Measurements from ENCODE around the gene B3GNT8. TPM values are rescaled to one million over a fixed set of nuclear protein-coding genes. Genes with fewer than 3 reads are reported as not detected.
A peak's percentile ranks its signal among the peaks of the same experiment; 100 is the strongest.
"Not testable (repeated sequence)": the region's sequence is repeated elsewhere in the genome, so short reads cannot be mapped to it uniquely, and the experiment has no call there.

B3GNT8 gene
- total RNA-seq, 1 donor from 2014 or later, result 0.37 TPM

DNA sequence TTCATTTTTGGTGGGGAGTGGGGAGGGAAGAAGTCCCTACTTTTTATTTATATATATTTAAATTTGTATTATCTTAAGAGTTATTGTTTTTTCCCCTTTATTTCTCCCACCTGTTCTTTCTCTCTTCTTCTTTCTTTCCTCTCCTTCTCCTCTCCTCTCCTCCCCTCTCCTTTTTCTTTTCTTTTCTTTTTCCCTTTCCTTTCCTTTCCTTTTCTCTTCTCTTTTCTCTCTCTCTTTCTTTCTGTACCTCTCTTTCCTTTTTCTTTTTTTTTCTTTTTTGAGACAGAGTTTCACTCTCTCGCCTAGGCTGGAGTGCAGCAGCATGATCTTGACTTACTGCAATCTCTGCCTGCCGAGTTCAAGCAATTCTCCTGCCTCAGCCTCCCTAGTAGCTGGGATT lies 27.6 kb downstream of the B3GNT8 start:
- Mint-ChIP-seq H3K9me3 (no peaks in the 10 kb centered on the region), H3K4me3 (peak overlapping the region; percentile 68), H3K4me1 (peaks cover 39% of the 10 kb centered on the region), H3K27me3 (no peaks in the 10 kb centered on the region), H3K36me3 (ENCODE audit: low read depth) (peaks cover 15% of the 10 kb centered on the region), H3K27ac (peak overlapping the region; percentile 53)
- intact Hi-C loops (cut with micrococcal nuclease), result loop anchor here (5.0 kb wide), 1 partner anchor 787 kb away; no protein-coding TSS in a partner anchor
- DNase-seq, result no peak

DNA sequence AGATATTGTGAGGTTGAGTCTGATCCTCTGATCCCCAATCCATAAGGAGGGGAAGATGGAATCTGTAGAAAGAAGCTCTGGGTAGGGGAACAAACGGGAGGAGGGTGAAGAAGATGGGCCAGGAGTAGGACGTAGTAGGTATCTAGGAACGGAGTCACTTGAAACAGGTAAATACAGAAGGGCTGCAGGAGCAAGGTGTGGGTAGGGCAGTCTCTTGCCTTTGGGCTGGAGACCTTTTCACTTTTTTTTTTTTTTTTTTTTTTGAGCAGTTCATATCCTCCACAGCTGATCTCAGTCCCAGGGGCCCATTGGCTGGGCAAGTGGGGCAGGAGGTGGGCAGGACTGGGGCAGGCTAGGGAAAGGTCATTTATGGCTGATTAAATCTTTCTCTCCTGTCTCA lies 28.1 kb downstream of the B3GNT8 start:
- DNase-seq, result no peak
- Mint-ChIP-seq H3K27me3 (no peaks in the 10 kb centered on the region), H3K4me3 (peak overlapping the region; percentile 99), H3K27ac (no peak overlapping the region), H3K4me1 (peaks cover 39% of the 10 kb centered on the region), H3K36me3 (ENCODE audit: low read depth) (peaks cover 15% of the 10 kb centered on the region), H3K9me3 (no peaks in the 10 kb centered on the region)
- intact Hi-C loops (cut with micrococcal nuclease), result loop anchor here (5.0 kb wide), 1 partner anchor 787 kb away; no protein-coding TSS in a partner anchor

DNA sequence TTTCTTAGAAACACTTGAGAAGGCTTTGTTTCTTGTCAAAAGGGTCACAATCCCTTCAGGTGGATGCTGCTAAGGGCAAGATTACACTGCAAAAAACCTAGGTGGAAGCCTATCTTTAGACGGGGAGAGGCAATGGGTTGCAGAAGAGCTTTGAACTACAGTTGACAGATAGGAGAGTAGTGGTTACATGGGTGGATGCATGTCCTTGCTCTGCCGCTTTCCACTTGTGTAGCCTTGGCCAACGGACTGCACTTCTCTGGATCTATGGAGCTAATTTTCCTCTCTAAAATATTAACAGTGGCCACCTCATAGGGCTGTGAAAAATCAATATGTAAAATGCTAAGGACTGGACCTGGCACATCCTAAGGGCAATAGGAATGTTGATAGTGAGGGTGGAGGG lies 28.6 kb downstream of the B3GNT8 start:
- H3K4me3 Mint-ChIP-seq, result peak overlapping the region; percentile 99
- H3K4me1 Mint-ChIP-seq, result peaks cover 39% of the 10 kb centered on the region
- peaks cover 15% of the 10 kb centered on the region for H3K36me3 Mint-ChIP-seq (ENCODE audit: low read depth)
- intact Hi-C loops (cut with micrococcal nuclease), result loop anchor here (5.0 kb wide), 1 partner anchor 786 kb away; no protein-coding TSS in a partner anchor
- no peak for DNase-seq
- no peaks in the 10 kb centered on the region for H3K9me3 Mint-ChIP-seq
- no peak overlapping the region for H3K27ac Mint-ChIP-seq
- no peaks in the 10 kb centered on the region for H3K27me3 Mint-ChIP-seq

DNA sequence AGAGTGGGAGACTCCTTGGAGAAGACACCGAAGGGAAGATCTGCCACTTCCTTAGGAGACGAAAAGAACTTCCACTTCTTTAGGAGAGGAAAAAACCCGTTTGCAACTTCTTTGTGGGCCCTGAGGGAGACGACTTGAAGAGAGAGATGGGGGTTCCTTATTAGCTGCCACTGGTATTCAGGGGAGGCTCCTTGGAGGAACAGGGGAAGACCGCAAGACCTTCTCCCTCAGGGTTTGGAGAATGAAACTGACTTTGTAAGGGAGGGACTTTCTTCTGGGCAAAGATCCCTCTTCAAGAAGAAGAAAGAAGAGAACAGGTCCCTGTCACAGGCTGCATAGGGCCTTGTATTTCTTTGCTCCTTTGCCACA lies 29.1 kb downstream of the B3GNT8 start:
- H3K4me3 Mint-ChIP-seq, result peak overlapping the region; percentile 99
- H3K36me3 Mint-ChIP-seq (ENCODE audit: low read depth), result peaks cover 15% of the 10 kb centered on the region
- intact Hi-C loops (cut with micrococcal nuclease), result loop anchor here (5.0 kb wide), 1 partner anchor 786 kb away; no protein-coding TSS in a partner anchor
- H3K4me1 Mint-ChIP-seq, result peaks cover 39% of the 10 kb centered on the region
- H3K27ac Mint-ChIP-seq, result peak overlapping the region; percentile 100
- H3K9me3 Mint-ChIP-seq, result no peaks in the 10 kb centered on the region
- no peak for DNase-seq
- H3K27me3 Mint-ChIP-seq, result no peaks in the 10 kb centered on the region

DNA sequence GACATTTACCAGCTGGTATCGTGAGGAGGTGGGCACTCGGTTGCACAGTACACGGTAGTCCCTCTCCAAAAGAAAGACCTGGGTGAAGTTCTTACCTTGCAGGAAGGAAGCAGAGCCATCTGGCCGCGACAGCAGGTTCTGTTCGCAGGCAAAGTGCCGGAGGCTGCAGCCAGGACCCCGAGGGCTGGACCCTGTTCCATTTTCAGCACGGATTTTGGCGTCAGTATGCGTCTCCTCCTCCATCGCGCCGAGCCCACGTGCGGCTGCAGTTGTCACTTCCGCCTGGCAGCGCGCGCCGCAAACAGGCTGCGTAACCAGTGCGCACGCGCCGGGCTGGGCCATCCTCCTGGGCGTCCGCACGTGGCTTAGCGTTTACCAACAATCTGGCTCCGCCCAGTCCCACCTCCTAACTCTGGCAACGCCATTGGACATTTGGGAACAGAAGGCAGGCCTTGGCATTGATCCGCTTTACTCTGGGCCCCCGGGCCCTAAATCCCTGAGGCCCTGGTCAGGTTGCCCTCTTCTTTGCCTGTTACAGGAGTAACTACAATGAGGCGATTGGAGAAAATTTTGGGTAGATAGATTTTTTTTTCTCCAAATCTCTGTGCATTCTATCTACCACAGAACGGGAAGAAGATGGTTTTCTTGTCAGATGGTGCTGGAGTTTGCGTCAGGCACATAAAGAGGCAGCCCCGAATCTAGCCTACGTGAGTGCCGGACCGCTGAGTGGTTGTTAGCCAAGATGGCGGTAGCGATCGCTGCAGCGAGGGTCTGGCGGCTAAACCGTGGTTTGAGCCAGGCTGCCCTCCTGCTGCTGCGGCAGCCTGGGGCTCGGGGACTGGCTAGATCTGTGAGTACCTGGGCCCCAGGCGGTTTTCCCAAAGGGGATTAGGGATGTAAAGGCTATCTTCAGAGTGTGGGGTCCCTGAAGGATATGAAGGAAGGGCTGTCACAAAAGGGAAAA lies 29.8 kb downstream of the B3GNT8 start, which contains the start of the genes BCKDHA and EXOSC5:
BCKDHA (plus strand) TSS at position 733 of the 964 bp plus-strand sequence; CDS start at position 743, 10 bp downstream.
EXOSC5 (minus strand) TSS at position 274 of the 964 bp plus-strand sequence; CDS start at position 243, 31 bp downstream.
- no peaks in the 10 kb centered on the region for H3K9me3 Mint-ChIP-seq
- H3K4me3 Mint-ChIP-seq, result peak within 1 kb of the TSS; percentile 99
- intact Hi-C loops (cut with micrococcal nuclease), result loop anchor here (1.0 to 5.0 kb wide), 5 partner anchors 33 to 785 kb away; partner anchors contain the start of genes B9D2, DMAC2 and HNRNPUL1
- peak within 1 kb of the TSS; percentile 100 for H3K27ac Mint-ChIP-seq
- DNase-seq, result peak; percentile 100
- peaks cover 17% of the 10 kb centered on the region for H3K36me3 Mint-ChIP-seq (ENCODE audit: low read depth)
- peaks cover 39% of the 10 kb centered on the region for H3K4me1 Mint-ChIP-seq
- H3K27me3 Mint-ChIP-seq, result no peaks in the 10 kb centered on the region

DNA sequence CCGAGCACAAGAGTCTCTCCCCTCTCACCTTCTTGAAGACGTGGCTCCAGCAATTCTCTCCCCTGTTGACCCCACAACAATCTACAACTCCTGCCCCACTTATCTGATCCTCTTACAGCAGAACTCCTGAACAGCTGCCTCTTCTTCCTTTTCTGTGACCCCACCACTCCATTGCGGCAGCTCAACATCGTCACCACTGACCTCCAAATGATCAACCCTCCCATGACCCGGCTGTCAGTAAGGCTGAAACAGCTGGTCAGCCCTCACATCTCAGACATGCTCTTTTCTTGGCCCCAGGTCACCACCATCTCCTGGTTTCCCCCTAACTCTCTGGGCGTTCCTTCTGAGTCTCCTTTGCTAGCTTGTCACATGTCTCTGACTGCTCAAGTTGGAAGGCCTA lies 31.8 kb downstream of the B3GNT8 start:
- Mint-ChIP-seq H3K27ac (peak overlapping the region; percentile 10), H3K27me3 (no peaks in the 10 kb centered on the region), H3K4me3 (peak overlapping the region; percentile 99), H3K4me1 (peaks cover 36% of the 10 kb centered on the region), H3K9me3 (no peaks in the 10 kb centered on the region), H3K36me3 (ENCODE audit: low read depth) (peaks cover 25% of the 10 kb centered on the region)
- DNase-seq, result no peak
- intact Hi-C loops (cut with micrococcal nuclease), result loop anchor here (5.0 kb wide), 1 partner anchor 783 kb away; no protein-coding TSS in a partner anchor

DNA sequence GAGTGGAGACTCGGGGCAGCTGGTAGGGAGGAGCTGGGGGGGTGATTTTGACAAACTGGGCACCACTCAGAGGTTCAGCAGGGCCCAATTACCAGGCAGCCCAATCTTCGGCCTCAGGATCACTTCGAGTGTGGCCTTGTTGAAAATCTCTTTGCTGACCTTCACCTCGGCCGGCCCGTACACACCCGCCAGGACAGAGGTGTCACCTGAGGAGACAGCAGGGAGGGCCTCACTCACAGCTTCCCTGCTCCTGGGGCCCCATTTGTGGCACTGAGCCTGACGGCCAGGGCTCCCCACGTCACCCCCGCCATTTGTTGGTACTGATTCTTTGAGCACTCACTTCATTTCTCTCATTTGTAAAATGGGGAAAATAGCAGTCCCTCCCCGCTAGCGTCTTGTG lies 34.4 kb downstream of the B3GNT8 start:
- H3K4me1 Mint-ChIP-seq, result peaks cover 19% of the 10 kb centered on the region
- no peak for DNase-seq
- H3K4me3 Mint-ChIP-seq, result no peak overlapping the region
- peaks cover 32% of the 10 kb centered on the region for H3K36me3 Mint-ChIP-seq (ENCODE audit: low read depth)
- no peak overlapping the region for H3K27ac Mint-ChIP-seq
- H3K27me3 Mint-ChIP-seq, result no peaks in the 10 kb centered on the region
- intact Hi-C loops (cut with micrococcal nuclease), result no loop called here
- H3K9me3 Mint-ChIP-seq, result no peaks in the 10 kb centered on the region

DNA sequence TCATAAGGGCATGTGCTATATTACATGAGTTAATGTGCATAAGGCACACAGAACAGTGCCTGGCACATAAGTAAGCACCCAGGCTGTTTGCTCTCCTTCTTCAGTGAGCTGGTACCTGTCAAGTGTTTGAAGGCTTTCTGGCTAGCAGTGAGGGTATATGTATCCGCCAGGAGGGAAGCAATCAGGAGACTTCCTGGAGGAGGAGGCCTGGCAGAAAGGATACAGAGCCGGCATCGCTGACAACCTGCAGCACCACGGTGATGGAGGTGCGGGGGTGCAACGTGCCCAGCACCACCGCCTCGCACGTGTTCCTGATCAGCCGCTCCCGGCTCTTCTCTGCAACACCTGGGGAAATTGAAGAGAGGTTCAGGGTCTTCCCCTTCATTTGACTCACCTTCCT lies 35.6 kb downstream of the B3GNT8 start:
- intact Hi-C loops (cut with micrococcal nuclease), result no loop called here
- H3K27ac Mint-ChIP-seq, result no peak overlapping the region
- peaks cover 11% of the 10 kb centered on the region for H3K4me1 Mint-ChIP-seq

DNA sequence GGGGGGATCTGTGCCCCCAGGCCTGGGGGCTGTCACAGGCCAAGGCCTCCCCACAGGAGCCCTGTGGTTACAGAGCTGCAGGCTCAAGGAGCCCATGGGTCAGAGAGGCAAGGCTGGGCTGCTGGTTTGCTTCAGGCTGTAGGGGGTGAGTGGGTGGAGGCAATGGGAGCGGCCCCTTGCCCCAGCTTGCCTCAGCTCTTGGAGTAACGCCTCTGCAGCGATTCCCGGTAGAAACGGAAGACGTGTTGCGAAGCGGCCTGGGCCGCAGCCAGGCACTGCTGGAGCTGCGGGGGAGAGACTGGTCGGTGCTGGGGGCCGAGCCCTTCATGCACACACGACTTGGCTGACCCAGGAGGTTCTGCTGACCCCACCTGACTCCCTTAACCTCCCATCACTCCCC lies 40.7 kb downstream of the B3GNT8 start:
- no peaks in the 10 kb centered on the region for H3K4me1 Mint-ChIP-seq
- no peaks in the 10 kb centered on the region for H3K27me3 Mint-ChIP-seq
- H3K27ac Mint-ChIP-seq, result no peak overlapping the region
- intact Hi-C loops (cut with micrococcal nuclease), result no loop called here
- H3K4me3 Mint-ChIP-seq, result no peak overlapping the region
- H3K36me3 Mint-ChIP-seq (ENCODE audit: low read depth), result peaks cover 23% of the 10 kb centered on the region
- no peak for DNase-seq
- H3K9me3 Mint-ChIP-seq, result no peaks in the 10 kb centered on the region

More for the DNA sequence above, 35.6 kb downstream of the B3GNT8 start:
- Mint-ChIP-seq H3K9me3 (no peaks in the 10 kb centered on the region), H3K27me3 (no peaks in the 10 kb centered on the region), H3K36me3 (ENCODE audit: low read depth) (peaks cover 27% of the 10 kb centered on the region), H3K4me3 (no peak overlapping the region)
- no peak for DNase-seq

DNA sequence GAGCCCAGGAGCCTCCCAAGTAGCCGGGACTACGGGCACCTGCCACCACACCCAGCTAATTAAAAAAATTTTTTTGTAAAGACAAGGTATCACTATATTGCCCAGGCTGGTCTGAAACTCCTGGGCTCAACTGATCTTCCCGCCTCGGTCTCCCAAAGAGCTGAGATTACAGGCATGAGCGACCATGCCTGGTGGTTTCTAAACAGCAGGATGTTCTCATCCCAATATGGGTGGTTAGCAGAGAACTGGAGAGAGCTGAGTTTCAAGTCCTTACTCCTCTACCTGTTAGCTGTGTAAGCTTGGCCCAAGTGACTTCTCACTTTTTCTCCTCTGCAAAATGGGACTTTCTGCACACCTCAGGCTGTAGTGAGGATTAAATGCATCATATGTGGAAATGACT lies 42.8 kb downstream of the B3GNT8 start:
- DNase-seq, result no peak
- no peaks in the 10 kb centered on the region for H3K4me1 Mint-ChIP-seq
- intact Hi-C loops (cut with micrococcal nuclease), result no loop called here
- no peak overlapping the region for H3K27ac Mint-ChIP-seq
- H3K27me3 Mint-ChIP-seq, result no peaks in the 10 kb centered on the region
- peaks cover 11% of the 10 kb centered on the region for H3K36me3 Mint-ChIP-seq (ENCODE audit: low read depth)
- H3K9me3 Mint-ChIP-seq, result no peaks in the 10 kb centered on the region
- H3K4me3 Mint-ChIP-seq, result no peak overlapping the region

DNA sequence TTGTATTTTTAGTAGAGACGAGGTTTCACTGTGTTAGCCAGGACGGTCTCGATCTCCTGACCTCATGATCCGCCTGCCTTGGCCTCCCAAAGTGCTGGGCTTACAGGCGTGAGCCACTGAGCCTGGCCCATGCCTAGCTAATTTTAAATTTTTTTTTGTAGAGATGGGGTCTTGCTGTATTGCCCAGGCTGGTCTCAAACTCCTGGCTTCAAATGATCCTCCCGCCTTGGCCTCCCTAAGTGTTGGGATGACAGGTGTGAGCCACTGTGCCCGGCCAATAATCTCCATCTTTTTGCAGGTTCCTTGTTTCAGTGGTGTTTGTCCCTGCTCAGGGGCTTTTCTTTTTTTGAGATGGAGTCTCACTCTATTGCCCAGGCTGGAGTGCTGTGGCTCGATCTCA lies 45.6 kb downstream of the B3GNT8 start:
- H3K4me3 Mint-ChIP-seq; H3K9me3 Mint-ChIP-seq; intact Hi-C loops (cut with micrococcal nuclease); H3K4me1 Mint-ChIP-seq; H3K27ac Mint-ChIP-seq; H3K27me3 Mint-ChIP-seq; DNase-seq: not testable (repeated sequence)
- peaks cover 16% of the 10 kb centered on the region for H3K36me3 Mint-ChIP-seq (ENCODE audit: low read depth)

DNA sequence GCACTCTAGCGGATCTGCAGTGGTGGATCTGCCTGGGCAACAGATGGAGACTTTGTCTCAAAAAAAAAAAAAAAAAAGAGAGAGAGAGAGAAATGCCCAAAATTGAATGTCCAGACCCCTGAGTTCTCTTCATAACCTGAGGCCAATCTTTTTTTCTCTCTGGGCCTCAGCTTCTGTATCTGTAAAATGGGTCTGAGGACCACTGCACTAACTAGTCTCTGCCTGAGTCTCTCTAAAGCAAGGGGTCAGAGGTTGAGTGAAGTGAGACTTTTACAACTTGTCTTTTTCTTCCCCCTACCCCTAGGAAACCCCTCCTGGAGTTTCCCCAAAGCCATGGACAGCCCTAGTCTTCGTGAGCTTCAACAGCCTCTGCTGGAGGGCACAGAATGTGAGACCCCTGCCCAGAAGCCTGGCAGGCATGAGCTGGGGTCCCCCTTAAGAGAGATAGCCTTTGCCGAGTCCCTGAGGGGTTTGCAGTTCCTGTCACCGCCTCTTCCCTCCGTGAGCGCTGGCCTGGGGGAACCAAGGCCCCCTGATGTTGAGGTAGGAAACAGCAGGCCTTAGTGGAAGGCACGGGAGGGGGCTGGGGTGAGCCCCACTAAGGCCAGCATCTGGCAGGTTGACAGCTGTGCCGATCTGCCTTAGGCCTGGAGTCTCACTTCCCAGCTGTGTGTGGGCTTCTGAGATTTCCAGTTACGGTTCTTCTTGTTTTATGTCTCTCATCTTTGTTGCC lies 49.0 kb downstream of the B3GNT8 start:
- no peak for DNase-seq
- no peaks in the 10 kb centered on the region for H3K9me3 Mint-ChIP-seq

DNA sequence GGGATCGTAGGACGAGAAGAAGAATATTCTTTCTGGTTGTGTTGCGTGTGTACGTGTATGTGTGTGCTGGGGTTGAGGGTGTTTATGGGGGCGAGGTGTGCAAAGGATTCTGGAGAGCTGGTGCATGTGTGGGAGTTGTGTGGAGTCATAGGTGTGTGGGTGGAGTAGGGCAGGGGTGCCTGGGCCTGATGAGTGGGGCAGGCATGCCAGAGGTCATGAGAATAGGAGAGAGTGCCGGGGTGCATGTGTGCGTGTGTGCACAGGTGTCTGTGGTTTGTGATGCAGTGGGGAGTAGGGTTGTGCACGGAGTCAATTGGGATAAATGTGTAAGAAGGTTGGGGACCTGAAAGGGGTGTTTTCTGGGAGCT lies 50.2 kb downstream of the B3GNT8 start:
- Mint-ChIP-seq H3K9me3 (no peaks in the 10 kb centered on the region), H3K27ac (peak overlapping the region; percentile 79), H3K27me3 (no peaks in the 10 kb centered on the region), H3K4me1 (peaks cover 13% of the 10 kb centered on the region), H3K36me3 (ENCODE audit: low read depth) (peaks cover 8% of the 10 kb centered on the region), H3K4me3 (peak overlapping the region; percentile 76)
- intact Hi-C loops (cut with micrococcal nuclease), result no loop called here
- DNase-seq, result no peak

More for the DNA sequence above, 49.0 kb downstream of the B3GNT8 start:
- H3K4me3 Mint-ChIP-seq, result no peak overlapping the region
- H3K36me3 Mint-ChIP-seq (ENCODE audit: low read depth), result peaks cover 8% of the 10 kb centered on the region
- intact Hi-C loops (cut with micrococcal nuclease), result no loop called here
- no peak overlapping the region for H3K27ac Mint-ChIP-seq
- H3K4me1 Mint-ChIP-seq, result peaks cover 13% of the 10 kb centered on the region
- H3K27me3 Mint-ChIP-seq, result no peaks in the 10 kb centered on the region

Data from activated CD4-positive, alpha-beta T cell treated with anti-CD3 and anti-CD28 coated beads, Interleukin-2, amount 10 ng/mL, durations not matched to agents 24 days and 14 days (primary cell).